Endothelial cell of umbilical vein (primary cell): ENCODE results near the gene R3HCC1L. TPM values are rescaled to one million over a fixed set of nuclear protein-coding genes. Genes with fewer than 3 reads are reported as not detected.

Experiments used
- BruUV-seq: library from RNA; stranded (reverse); fragments of 400-500 nt; replicated peaks from 2 replicates; lab custom pipeline; 2021; lab: Mats Ljungman, UMichigan
- CTCF ChIA-PET: fragments of 300-600, 350-600 bp; sonication (Branson Sonifier 250); formaldehyde crosslinking; loops from one replicate; lab custom pipeline; 2021; ENCODE audit warnings: antibody characterized with exemption, inconsistent platforms; lab: Charles Lee
- POLR2A ChIA-PET: fragments of 300-600, 350-600 bp; sonication (Branson Sonifier 250); formaldehyde crosslinking; loops from one replicate; lab custom pipeline; 2021; ENCODE audit warnings: antibody characterized with exemption, inconsistent platforms; lab: Charles Lee
- DNase-seq: peaks from one replicate; pipeline ENCODE4 v3.0.0-alpha.2; 2011; ENCODE audit warnings: low read depth, low spot score
- FAIRE-seq: peaks from 2 replicates; lab custom pipeline; 2011; peaks lifted over from hg19 to GRCh38; lab: Jason Lieb, UNC
- H2AFZ ChIP-seq: 2 replicates; pipeline ENCODE4 v1.6.0; 2012; ENCODE audit warnings: low read depth, low read length, control low read depth, inconsistent platforms
- H3K27ac ChIP-seq: 2 replicates; pipeline ENCODE4 v1.5.1; 2011; ENCODE audit warnings: low read depth, mild to moderate bottlenecking, control low read depth, low read length, moderate library complexity; ENCODE audit not compliant: insufficient read depth
- H3K27me3 ChIP-seq, 2 experiments: 2 replicates each; pipeline versions ENCODE4 v1.6.0 to v1.6.1; 2011; ENCODE audit warnings: low read length in 2 of 2, mixed read lengths in 1 of 2; ENCODE audit not compliant: control insufficient read depth in 2 of 2, insufficient read depth in 2 of 2
- H3K36me3 ChIP-seq, 2 experiments: 2 replicates in 1 of 2; 3 replicates in 1 of 2; pipeline ENCODE4 v1.5.1; 2011; ENCODE audit warnings: low read length in 2 of 2, mild to moderate bottlenecking in 1 of 2, moderate library complexity in 1 of 2; ENCODE audit not compliant: control insufficient read depth in 2 of 2, insufficient read depth in 2 of 2; ENCODE audit errors: extremely low read depth in 1 of 2
- H3K4me1 ChIP-seq: 3 replicates; pipeline ENCODE4 v1.5.1; 2011; ENCODE audit warnings: mild to moderate bottlenecking, low read length; ENCODE audit not compliant: control insufficient read depth, insufficient read depth; ENCODE audit errors: extremely low read depth
- H3K4me2 ChIP-seq: 2 replicates; pipeline ENCODE4 v1.6.1; 2011; ENCODE audit warnings: low read length, control low read depth, mixed read lengths; ENCODE audit not compliant: insufficient read depth
- H3K4me3 ChIP-seq, 3 experiments: fragments of 200-600 bp in 1 of 3; sonication (generic), shearing (Covaris generic) in 1 of 3; replicated peaks in 1 of 3; 2 replicates each; pipeline ENCODE4 v1.5.1; 2011 to 2016; ENCODE audit warnings: control low read depth in 3 of 3, low read length in 3 of 3, mild to moderate bottlenecking in 2 of 3, inconsistent platforms in 1 of 3, low read depth in 1 of 3, moderate library complexity in 1 of 3; ENCODE audit not compliant: insufficient read depth in 1 of 3
- H3K79me2 ChIP-seq: 2 replicates; pipeline ENCODE4 v1.6.0; 2012; ENCODE audit warnings: low read length, inconsistent platforms; ENCODE audit not compliant: control insufficient read depth, insufficient read depth
- H3K9ac ChIP-seq: replicated peaks from 2 replicates; pipeline ENCODE3; 2011; ENCODE audit warnings: low read length, control low read depth; ENCODE audit not compliant: insufficient read depth; ENCODE audit errors: extremely low read depth
- H3K9me1 ChIP-seq: replicated peaks from 3 replicates; pipeline ENCODE4 v1.6.0; 2011; ENCODE audit warnings: mild to moderate bottlenecking, low read length; ENCODE audit not compliant: control insufficient read depth, insufficient read depth; ENCODE audit errors: extremely low read depth
- H3K9me3 ChIP-seq: replicated peaks from 2 replicates; pipeline ENCODE4 v1.5.1; 2012; ENCODE audit warnings: low read length, inconsistent platforms; ENCODE audit not compliant: control insufficient read depth, insufficient read depth
- H4K20me1 ChIP-seq: replicated peaks from 2 replicates; pipeline ENCODE3; 2011; ENCODE audit warnings: mild to moderate bottlenecking, low read length; ENCODE audit not compliant: control insufficient read depth, insufficient read depth; ENCODE audit errors: extremely low read depth
- EZH2 ChIP-seq: IDR thresholded peaks from 2 replicates; pipeline ENCODE4 v1.6.1; 2012; ENCODE audit warnings: borderline replicate concordance, low read depth, mild to moderate bottlenecking, moderate library complexity, low read length, inconsistent platforms; ENCODE audit not compliant: severe bottlenecking
- FOS ChIP-seq: IDR thresholded peaks from 2 replicates; pipeline ENCODE4 v1.6.1; 2011; ENCODE audit warnings: mild to moderate bottlenecking, low read length, moderate library complexity, borderline replicate concordance; ENCODE audit not compliant: insufficient read depth
- GATA2 ChIP-seq: IDR thresholded peaks from 2 replicates; pipeline ENCODE4 v1.7.0; 2011; ENCODE audit warnings: low read depth, mild to moderate bottlenecking, moderate library complexity, mixed read lengths, low read length; ENCODE audit not compliant: insufficient read length, insufficient read depth
- JUN ChIP-seq: IDR thresholded peaks from 2 replicates; pipeline ENCODE4 v1.6.1; 2011; ENCODE audit warnings: borderline replicate concordance, low read depth; ENCODE audit not compliant: insufficient read length, insufficient read depth
- MYC ChIP-seq: IDR thresholded peaks from one replicate; pipeline ENCODE4 v1.6.1; 2011; ENCODE audit warnings: mild to moderate bottlenecking, low read depth, low read length
- POLR2A ChIP-seq: IDR thresholded peaks from 2 replicates; pipeline ENCODE4 v1.6.1; 2012; ENCODE audit warnings: low read depth, mild to moderate bottlenecking, control low read depth, low read length
- POLR2AphosphoS5 ChIP-seq: IDR thresholded peaks from 2 replicates; pipeline ENCODE4 v1.6.1; 2012; ENCODE audit warnings: low read depth, mild to moderate bottlenecking, control low read depth, low read length, moderate library complexity; ENCODE audit not compliant: insufficient read depth
- dilution Hi-C: fragments of 300-500 bp; cut with MboI; formaldehyde crosslinking; loops from one replicate; pipeline ENCODE4 v1.15.0; 2019; ENCODE audit warnings: low sequenced_read_pairs; ENCODE audit not compliant: extremely low pct_ligation_motif_present
- intact Hi-C: fragments of 100-400 bp; cut with micrococcal nuclease; formaldehyde crosslinking; loops from one replicate; pipeline ENCODE4 v1.10.0; 2022
- polyA plus RNA-seq, 4 experiments: library from polyadenylated mRNA; depleted of rRNA in 3 of 4; stranded (reverse) in 3 of 4; unstranded in 1 of 4; fragments of >200 nt; gene quantifications; 2 replicates each; pipeline versions ENCODE4 v1.2.1 to v1.2.3, GENCODE V29; 2011 to 2012; ENCODE audit warnings: missing spikeins in 1 of 4
- total RNA-seq: library from RNA; stranded (reverse); gene quantifications from 2 replicates; pipeline ENCODE4 v1.2.3, GENCODE V29; 2021
- TF ChIP-seq, protein P1 (sequence below): IDR thresholded peaks from 2 replicates; pipeline ENCODE4 v1.6.1; 2011; ENCODE audit not compliant: insufficient read depth, insufficient read length
- TF ChIP-seq, protein P2 (sequence below), 2 donors: IDR thresholded peaks; 1 replicate in 1 of 2; 2 replicates in 1 of 2; pipeline ENCODE4 v1.5.1; 2011; ENCODE audit warnings: low read length in 2 of 2, mild to moderate bottlenecking in 2 of 2, moderate library complexity in 2 of 2, control low read depth in 1 of 2, inconsistent platforms in 1 of 2, low read depth in 1 of 2; ENCODE audit not compliant: insufficient read depth in 1 of 2; ENCODE audit errors: extremely low read depth in 1 of 2

Gene R3HCC1L
- total and polyA plus RNA-seq, 2 donors (not counting 3 experiments of a cell fraction or from before 2014, with no cell fraction given): 6.3 to 12.4 TPM

GRCh38 chr10:98264378-98265065 lies 130.1 kb downstream of the R3HCC1L start:
- Histone ChIP-seq H3K9me3 (no peaks in the 10 kb centered on the region), H3K36me3 (no peaks in the 10 kb centered on the region), H3K4me3 (no peak overlapping the region), H3K9ac (no peak overlapping the region), H3K27me3 (no peaks in the 10 kb centered on the region), H3K9me1 (no peaks in the 10 kb centered on the region), H4K20me1 (no peaks in the 10 kb centered on the region), H2AFZ (no peak overlapping the region), H3K27ac (no peak overlapping the region), H3K4me2 (no peak overlapping the region), H3K4me1 (peaks cover 9% of the 10 kb centered on the region), H3K79me2 (no peaks in the 10 kb centered on the region)
- FAIRE-seq (no peak), DNase-seq (no peak)
- intact Hi-C loops (loop anchor here (5.0 kb wide), 1 partner anchor 398 kb away; no protein-coding TSS in a partner anchor), dilution Hi-C loops (no loop called here)
- ChIA-PET CTCF (interaction anchor here (1.1 to 6.3 kb wide), 4 partner anchors 11 to 982 kb away, joined by 3 to 73 read pairs (median 5); no protein-coding TSS in a partner anchor), POLR2A (no interaction called here)
- BruUV-seq: no TSS peak
- TF ChIP-seq GATA2 (no peak), EZH2 (no peak), POLR2AphosphoS5 (no peak), POLR2A (no peak), FOS (no peak), MYC (no peak), JUN (no peak)
- TF ChIP-seq, protein P1, sequence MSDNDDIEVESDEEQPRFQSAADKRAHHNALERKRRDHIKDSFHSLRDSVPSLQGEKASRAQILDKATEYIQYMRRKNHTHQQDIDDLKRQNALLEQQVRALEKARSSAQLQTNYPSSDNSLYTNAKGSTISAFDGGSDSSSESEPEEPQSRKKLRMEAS: no peak
- TF ChIP-seq, protein P2, sequence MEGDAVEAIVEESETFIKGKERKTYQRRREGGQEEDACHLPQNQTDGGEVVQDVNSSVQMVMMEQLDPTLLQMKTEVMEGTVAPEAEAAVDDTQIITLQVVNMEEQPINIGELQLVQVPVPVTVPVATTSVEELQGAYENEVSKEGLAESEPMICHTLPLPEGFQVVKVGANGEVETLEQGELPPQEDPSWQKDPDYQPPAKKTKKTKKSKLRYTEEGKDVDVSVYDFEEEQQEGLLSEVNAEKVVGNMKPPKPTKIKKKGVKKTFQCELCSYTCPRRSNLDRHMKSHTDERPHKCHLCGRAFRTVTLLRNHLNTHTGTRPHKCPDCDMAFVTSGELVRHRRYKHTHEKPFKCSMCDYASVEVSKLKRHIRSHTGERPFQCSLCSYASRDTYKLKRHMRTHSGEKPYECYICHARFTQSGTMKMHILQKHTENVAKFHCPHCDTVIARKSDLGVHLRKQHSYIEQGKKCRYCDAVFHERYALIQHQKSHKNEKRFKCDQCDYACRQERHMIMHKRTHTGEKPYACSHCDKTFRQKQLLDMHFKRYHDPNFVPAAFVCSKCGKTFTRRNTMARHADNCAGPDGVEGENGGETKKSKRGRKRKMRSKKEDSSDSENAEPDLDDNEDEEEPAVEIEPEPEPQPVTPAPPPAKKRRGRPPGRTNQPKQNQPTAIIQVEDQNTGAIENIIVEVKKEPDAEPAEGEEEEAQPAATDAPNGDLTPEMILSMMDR (IDR thresholded peaks at IDR 0.05; ENCODE audit: extremely low read depth in 1 of 2, insufficient read depth in 1 of 2, low read depth in 1 of 2, low read length in 2 of 2): no peak
